Tibial nerve (tissue), 3 donors: ENCODE data around the gene DLEU7.

Source experiments
- POLR2A ChIP-seq, 2 donors: fragments of 450-650 bp; IDR thresholded peaks; one replicate each; pipeline ENCODE4 v1.6.1; 2017; ENCODE audit warnings: antibody characterized with exemption in 2 of 2, mild to moderate bottlenecking in 2 of 2, moderate library complexity in 2 of 2
- TF ChIP-seq, protein P1 (sequence below), 5 experiments: fragments of 200-600 bp in 3 of 5; fragments of 450-650 bp in 2 of 5; sonication (generic) in 3 of 5; IDR thresholded peaks; one replicate each; pipeline ENCODE4 v1.5.1; 2016 to 2019; ENCODE audit warnings: antibody characterized with exemption in 5 of 5, mild to moderate bottlenecking in 3 of 5, moderate library complexity in 2 of 5

DNA sequence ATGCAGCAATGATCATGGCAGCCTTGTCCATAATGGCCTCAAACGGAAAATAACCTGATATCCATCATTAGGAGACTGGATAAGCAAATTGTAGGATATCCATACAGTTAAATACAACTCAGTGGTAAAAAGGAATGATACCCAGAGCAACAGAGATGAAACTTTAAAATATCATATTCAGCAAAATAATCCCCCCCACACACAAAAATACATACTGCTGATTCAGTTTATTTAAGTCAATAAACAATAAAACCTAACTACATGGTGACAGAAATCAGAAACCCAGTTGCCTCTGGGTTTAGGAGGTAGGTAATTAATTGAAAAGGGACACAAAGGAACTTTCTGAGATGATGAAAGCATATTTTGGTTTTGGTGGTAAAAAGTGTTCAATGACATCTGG, 27.9 kb upstream of the DLEU7 start:
- TF ChIP-seq, protein P1, sequence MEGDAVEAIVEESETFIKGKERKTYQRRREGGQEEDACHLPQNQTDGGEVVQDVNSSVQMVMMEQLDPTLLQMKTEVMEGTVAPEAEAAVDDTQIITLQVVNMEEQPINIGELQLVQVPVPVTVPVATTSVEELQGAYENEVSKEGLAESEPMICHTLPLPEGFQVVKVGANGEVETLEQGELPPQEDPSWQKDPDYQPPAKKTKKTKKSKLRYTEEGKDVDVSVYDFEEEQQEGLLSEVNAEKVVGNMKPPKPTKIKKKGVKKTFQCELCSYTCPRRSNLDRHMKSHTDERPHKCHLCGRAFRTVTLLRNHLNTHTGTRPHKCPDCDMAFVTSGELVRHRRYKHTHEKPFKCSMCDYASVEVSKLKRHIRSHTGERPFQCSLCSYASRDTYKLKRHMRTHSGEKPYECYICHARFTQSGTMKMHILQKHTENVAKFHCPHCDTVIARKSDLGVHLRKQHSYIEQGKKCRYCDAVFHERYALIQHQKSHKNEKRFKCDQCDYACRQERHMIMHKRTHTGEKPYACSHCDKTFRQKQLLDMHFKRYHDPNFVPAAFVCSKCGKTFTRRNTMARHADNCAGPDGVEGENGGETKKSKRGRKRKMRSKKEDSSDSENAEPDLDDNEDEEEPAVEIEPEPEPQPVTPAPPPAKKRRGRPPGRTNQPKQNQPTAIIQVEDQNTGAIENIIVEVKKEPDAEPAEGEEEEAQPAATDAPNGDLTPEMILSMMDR (IDR thresholded peaks at IDR 0.05) = no peak
- TF ChIP-seq POLR2A (IDR thresholded peaks at IDR 0.05) = no peak
